NCI-H2029 (cell line): Measurements from ENCODE around the gene GID8.

ENCODE experiments used
- DNase-seq: peaks from one replicate; lab custom pipeline; 2025; lab: John Stamatoyannopoulos, UW

GID8 gene

DNA sequence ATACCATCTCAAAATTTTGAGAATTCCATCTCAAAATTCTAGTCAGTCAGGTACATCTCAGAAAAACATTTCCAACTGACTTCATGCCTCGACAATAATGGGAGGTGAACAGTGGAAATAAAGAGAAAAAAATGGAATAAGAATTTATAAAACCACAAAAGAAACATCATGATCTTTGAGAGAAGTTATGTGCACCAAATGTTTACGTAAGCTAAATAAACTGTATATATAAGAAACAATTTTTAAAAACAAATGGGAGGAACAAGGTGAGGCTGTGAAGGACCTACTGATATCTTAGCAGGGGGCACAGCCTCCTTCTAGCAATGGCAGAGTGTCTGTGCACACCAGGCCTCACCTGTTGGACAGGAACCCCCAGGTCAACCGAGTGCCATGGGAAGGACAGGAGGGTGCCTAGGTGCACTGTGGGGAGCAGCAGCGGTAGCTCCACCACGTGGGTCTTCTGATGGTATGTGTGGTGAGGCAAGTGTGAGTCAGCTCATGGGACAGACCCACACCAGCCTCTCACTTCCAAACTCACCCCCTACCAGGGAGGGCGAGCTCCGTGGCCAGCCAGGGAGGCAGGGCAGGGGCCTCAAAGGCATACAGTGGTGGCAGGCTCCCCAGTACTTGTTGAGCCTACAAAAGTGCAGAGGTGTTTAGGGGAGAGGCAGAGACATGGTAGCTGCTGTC, 34.9 kb upstream of the GID8 start:
- no peak for DNase-seq

DNA sequence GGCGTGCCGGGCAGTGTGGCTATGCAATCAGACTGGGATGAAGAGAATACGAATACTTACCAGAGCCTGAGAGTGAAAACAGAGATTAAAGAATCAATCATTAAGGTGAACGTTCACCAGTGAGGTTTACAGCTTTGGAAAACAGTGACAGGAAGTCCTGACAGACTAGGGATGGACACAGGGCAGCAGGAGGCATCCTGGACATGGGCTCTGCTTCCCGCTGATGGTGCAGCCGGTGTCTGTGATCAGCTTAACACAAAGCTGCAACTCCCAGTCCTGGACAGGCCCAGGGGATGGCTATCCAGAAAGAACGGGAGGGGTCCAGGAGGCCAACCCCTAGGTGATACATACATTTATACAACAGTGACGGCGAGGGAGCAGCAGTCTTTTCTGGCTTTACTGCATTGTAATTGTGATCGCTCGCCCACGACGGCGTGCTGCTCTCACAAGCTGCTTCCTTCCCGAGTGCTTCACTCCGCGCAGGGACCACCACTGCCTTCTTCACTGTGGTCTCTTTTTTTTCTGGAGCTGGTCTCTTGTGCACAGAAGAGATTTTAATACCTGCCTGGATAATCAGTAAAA, 32.3 kb upstream of the GID8 start:
- no peak for DNase-seq

DNA sequence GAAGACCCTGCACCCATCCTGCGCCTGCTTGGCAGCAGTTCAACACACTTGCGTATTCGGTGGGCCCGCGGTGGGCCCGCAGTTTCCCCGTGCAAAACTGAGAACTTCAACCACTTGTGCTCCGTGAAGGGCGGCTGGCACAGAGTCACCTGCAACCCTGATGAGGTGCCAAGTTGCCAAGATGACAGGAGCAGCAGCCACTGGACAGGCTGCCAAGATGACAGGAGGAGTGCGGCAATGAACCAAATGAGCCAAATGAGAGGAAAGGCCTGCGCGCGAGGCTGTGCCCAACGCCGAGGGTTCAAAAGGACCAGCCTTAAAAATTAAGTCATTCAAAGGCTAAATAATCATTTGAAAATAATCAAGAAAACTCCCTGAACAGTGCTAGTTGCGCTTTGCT, 31.7 kb upstream of the GID8 start:
- DNase-seq, result no peak

DNA sequence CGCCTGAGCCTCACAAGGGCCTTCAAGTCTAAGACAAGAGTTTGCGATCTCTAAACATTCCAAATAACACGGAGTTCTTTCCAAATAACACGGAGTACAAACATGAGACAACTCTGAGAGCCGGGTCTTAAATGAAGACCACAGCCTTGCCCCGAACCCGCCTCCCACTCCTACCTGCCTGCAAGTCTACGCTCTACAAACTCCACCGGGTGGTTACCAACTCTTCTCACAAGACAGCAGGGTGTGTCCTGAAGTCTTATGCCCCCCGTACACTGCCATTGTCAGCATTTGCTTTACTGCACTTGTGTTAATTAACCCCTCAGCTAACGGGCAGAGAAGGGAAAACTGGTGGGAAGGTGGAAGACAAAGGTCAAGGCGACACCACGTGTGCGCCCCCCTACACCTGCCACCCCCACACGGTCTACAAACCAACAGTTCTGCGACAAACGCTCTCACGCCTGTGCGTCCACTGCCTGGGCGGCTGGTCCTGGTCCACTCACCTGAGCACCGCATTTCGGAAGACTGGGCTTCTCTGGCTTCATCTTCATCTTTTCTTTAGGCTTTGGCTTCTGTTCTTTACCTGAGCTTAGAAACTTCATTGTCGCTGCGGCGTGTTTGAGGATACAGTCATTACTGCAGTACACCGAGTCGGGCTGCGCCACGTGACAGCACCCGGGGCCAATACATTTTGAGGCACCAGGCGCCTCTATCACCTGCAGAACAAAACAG, 31.1 kb upstream of the GID8 start:
- DNase-seq, result no peak

DNA sequence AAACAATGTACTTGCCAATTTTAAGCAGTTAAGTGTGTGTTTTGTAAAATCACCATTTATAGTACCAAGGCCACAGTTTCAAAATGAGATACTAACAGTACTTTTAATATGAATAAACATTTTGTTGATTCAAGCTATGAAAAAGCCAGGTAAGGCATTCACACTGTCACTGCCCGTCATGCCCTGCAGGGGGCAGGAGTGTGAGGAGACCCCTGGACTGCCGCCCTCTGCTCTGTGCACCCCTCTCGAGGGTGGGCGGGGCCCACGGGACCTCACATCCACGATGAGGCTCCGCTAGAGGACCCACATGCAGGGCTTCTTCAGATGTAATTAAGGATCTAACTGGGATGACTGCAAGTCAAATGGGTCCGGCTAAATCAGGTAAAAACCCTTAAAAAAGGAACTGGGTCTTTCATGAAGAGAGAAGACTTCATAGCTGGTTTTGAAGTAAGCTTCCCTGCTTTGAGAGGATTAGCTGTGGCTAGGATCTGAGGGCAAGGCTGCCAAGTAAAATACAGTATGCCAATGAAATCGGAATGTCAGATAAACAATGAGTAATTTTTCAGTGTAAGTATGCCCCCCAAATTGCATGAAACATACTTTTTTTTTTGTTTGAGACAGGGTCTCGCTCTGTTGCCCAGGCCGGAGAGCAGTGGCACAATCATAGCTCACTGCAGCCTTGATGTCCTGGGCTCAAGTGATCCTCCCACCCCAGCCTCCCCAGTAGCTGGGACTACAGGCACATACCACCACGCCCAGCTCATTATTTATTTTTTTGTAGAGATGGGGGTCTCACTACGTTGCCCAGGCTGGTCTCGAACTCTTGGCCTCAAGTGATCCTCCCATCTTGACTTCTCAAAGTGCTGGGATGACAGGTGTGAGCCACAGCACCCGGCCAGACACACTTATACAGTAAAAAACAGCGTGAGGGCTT, 30.3 kb upstream of the GID8 start:
- DNase-seq, result no peak

DNA sequence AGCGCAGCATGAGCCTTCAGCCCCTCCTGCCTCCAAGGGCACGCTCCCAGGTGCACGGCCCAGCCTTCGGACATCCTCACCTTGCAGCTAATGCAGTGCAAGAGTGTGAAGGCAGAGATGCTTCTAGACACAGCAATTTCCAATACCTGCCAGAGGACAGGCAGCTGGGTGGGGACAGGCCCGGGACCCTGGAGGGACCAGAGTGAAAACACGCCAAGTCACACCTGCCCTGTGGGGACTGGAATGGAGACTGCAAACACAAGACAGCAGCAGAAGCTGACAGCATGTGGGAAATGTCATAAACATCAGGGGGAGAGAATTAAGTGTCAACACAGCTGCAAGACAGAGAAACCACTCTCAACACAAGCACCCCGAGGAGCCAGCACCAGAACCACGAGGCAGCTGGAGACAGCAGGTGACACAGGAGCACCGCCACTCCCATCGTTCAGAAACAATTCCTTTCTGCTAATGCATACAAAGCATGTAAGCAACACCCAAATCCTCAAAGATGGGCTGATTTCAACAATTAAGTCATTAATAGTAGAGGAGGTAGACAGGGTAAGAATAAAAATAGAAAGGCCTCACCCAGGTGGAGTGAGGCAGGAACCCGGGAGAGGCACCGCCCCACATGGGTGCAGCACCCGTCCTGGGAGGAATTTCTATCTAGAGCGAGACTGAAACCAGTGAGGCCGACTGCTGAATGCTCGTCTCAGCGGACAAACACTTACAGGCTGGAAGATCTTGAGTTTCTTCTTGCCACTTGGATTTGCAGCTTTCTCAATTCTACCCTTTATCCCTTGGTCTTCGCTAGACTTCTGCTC, 28.8 kb upstream of the GID8 start:
- DNase-seq, result peak; percentile 61

DNA sequence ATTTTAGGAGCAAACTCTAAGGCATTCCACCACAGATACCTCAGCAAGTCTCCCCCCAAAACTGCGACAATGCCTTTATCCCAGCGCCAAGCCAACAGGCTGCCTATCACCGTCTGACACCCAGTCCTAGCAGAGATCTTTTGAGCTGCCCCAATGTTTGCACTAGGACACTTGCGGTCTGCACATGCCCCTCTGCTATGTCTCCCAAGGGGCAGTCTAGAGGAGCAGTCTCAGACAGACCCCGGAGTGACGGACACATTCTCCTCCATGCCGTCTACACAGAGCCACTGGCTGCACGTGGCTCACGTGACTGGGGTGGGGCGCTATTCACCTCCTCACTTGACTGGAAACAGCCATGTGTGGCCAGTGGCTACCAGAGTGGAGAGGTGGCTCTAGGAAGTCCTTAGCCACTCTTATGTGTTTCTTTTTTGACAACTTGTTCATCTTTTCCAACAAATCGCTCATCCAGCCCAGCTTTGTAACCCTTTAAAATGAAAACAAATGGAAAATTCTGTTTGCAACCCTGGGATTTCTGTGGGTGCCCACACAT, 27.7 kb upstream of the GID8 start:
- DNase-seq, result no peak

DNA sequence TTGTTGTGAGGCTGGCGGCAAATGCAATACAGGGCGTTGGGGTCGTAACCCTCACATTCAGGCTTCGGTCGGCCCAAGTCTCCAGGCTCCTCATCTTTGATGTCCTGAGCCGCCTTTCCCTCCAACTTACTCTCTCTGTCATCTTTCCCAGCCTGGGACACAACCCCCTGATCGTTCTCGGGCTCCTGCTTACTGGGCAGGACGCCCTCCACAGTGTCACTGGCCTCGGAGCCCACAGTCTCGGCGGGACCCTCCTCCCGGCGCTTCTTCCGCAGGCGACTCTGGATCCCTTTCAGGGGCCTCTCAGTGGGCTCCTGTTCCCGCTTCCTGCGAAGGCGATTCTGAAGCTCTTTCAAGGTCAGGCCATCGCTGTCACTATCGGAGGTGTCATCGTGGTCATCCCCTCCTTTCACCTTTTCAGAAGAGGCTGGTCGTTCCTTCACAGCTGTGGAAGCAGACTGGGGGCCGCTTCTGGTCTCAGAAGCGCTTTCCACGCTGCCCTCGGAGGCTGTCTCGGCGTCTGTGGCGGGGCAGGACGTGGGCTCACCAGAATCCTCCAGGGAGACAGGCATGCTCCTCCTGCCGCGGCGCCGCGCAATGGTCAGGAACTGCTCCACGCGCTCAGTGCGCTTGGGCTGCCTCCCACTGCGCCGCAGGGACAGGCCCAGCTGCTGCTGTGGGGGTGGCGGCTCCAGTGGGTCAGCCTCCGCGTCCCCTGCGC, 27.0 kb upstream of the GID8 start:
- no peak for DNase-seq

DNA sequence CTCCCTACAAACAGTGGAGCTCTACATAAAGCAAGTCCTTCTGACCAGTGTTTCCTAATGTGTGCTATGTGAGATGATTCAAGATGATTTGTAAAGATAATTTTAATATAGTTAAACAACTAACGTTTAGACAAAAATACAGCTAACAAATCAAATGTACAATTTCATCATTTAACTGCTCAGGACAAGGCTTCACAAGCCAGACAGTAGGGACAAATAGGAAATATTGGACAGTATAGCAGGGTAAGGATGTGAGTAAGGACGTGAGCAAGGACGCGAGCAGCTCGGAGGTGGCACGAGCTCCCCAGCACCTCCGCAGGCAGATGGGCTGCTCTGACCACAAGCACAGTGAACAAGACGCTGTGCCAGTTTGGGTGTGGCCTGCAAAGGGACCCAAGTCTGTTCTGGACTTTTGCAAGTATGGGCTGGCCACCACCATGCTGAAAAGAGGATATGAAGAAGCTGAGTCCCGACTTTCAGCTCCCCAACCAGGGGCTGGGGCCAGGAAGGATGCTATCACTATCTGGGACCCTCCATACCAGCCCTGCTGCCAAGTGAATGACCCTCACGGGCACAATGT, 26.2 kb upstream of the GID8 start:
- DNase-seq, result no peak

DNA sequence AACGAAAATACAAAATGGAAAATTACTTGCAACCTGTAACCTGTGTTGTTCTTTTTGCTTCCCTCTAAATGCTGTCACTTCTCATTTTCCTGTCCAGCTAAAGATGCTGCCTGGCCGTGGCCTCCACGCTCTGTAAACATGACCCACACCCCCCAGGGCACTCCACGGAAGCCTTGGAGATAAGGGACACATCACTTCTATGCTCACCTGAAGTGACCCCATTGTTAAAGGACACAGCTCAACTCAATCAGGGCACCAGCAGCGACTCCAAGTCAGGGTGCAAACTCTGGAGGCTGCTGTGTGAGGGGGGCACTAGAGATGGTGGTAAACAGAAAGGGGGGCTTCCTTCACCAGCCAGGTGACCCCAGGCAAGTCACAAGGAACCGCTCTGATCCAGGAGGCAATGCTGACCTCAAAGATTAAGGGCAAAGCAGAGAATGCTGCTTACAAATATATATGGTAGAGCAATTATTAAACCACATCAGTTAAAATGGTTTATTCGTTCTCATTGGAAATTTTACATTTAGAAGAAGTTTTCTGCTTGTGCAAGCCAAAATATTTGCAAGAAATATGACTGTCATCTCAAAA, 24.8 kb upstream of the GID8 start:
- no peak for DNase-seq

DNA sequence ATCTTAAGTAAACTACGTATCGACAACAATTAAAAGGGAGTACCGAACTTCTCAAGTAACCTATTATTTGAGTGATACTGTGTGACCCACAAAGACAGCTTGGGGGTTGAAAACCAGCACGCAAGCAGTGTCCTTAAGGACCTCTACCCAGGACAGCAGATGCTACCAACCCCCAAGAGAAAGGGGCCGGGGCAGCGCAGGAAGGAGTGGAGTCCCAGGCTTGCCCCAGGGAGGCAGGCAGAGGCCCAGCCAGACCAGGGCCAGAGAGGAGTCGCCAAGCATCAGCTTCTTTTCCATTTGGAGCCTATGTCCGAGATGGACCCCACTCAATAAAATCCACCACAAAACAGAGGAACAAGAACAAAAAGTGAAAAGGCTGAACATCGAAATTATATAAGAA, 23.5 kb upstream of the GID8 start:
- no peak for DNase-seq

DNA sequence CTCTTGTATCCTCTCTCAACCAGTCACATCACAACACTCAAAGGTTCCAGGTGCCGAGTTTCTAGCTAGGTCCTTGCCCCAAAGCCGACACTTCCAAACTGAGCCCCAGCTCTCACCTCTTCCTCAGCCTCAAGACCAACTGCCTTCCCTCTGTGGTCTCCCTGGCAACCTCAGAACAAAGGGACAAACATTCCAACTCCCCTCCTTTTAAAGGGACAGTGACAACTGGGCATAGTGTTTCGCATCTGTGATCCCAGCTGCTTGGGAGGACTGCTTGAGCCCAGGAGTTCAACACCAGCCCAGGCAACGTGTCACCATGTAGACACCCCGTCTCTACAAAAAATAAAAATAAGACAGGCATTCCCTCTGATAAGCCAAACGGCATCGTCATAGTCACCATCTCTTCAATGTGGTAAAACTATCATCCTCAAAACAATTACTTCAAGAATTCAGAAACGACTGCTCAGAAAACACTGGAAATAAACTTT, 22.9 kb upstream of the GID8 start:
- peak; percentile 80 for DNase-seq

DNA sequence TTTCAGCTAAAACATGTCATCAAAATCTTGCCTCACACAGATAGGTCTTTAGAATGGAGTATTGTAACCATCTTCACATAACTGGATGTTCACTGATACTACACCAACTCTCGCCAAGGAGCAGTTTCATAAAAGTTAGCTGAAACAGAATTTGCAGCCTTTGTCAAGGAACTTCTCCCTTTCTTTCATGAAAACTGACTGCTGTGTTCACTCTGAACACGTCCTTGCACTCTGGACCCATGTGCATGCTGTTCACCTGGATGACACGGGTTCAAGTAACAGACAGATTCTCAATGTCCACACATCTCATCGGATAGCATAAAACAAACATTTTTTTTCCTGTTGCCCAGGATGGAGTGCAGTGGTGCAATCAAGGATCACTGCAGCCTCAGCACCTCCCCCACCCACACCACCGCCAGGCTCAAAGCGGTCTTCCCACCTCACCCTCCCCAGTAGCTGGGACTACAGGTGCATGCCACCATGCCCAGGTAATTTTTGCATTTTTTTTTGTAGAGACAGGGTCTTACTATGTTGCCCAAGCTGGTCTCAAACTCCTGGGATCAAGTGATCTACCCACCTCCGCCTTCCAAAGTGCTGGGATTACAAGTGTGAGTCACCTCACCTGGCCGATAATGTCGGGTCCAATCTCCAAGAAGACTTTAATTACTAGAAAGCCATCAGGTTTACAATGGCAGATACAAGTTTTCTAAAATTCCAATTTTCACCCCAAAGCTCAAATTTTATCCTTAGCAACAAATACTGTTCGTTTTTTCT, 21.1 kb upstream of the GID8 start:
- no peak for DNase-seq

DNA sequence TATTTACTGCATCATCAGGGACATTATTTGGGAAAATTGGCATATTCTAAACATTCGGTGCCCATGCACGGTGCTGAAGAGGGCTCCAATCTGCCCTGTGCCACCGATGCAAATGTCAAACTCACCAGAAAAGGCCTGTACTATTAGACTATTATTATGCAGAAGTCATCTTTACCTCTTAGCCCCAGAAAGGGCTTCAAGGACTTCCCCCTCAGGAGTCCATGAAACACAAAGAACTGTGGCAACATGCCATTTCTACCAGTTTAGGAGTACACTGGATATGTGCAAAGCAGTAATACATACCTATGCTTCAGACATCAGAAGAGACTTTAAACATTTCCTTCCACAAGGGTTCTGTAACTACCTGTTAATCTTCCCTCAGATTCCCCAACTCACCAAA, 20.2 kb upstream of the GID8 start:
- no peak for DNase-seq

DNA sequence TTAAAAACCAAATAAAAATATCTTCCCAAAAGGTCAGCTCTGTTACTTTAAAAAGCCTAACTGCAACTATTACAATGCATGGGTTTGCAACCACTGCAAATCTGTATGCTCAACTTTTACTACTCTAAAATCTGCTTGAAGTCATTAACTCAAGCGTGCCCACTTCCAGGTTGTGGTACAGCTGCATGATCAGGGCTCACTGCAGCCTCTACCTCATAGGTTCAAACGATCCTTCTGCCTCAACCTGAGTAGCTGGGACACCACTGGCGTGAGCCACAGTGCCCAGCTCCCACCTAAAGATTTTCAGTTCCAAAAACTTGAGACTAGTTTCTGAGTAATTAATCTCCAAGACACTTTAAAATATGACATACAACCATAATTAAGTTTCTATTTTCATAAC, 19.8 kb upstream of the GID8 start:
- no peak for DNase-seq

DNA sequence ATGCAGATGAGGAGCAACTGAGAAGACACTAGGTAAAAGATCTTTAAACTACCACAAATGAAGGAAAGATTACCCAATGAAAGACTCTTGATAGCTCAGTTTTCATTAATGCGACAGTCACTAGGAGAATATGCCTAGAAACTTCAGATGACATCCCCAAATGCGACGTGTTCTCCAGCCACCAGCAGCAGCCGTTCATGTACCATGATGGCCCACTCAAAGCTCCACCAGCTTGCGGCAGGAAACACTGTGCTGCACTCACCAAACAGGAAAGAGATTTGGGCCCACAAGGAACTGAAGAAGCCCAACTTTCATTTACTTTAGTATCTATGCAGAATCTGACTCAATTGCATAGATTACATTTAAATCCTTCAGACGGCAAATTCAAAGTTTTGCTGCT, 19.1 kb upstream of the GID8 start:
- no peak for DNase-seq

DNA sequence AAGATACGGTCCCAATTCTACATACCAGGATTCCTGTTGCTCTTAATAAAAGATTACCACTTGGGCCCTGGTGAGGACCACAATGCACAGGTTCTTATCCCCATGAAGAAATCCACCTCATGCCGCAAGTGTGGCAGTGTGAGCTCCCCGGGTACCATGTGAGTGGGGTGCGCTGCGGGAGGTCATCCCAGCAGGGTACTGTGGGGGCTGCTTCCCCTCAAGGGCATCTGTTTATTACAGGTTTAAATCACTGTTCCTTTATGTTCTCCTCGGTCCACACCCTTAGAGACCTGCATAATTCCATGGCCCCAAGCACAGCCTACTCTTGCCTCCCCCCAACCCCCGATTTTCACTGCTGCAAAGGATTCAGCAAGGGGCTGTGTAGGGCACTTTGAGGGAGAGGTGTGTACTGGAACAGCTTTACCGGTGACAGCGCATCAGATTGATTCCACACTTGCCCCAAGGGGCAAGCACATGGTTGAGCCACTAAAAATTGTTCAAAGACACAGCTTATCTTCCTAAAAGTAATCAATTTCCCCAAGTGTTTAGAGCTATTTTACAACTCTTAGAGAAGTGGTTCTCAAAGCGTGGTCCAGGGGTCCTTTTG, 17.8 kb upstream of the GID8 start:
- DNase-seq, result no peak

DNA sequence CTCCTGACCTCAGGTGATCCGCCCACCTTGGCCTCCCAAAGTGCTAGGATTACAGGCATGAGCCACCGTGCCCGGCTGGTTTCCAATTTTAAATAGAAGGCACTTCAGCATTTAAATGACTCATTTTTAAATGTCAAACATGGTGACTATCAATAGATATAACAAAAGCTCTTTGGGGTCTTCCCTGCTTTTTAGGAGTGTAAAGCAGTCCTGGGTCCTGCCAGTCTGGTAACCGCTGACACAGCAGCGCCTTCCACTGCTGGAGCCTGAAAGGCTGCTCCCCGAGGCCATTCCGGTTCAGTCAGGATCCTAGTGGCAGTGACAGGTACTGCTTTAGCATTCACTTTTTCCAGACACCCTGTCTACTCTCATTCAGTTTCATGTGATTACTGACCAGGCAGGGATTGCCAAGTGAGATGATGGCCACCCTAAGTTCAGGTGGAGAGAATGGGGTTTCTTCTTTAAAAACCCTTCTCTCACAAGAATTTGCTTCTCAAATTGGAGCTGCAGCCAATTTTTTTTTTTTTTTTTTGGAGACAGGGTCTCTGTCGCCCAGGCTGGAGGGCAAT, 16.7 kb upstream of the GID8 start:
- DNase-seq, result peak; percentile 36
